ENCODE data around the gene YIF1A. TPM values are rescaled to one million over a fixed set of nuclear protein-coding genes. Genes with fewer than 3 reads are reported as not detected.

The YIF1A gene
- total RNA-seq, 1 donor from 2014 or later: 106 TPM

- TF ChIP-seq, protein P1, sequence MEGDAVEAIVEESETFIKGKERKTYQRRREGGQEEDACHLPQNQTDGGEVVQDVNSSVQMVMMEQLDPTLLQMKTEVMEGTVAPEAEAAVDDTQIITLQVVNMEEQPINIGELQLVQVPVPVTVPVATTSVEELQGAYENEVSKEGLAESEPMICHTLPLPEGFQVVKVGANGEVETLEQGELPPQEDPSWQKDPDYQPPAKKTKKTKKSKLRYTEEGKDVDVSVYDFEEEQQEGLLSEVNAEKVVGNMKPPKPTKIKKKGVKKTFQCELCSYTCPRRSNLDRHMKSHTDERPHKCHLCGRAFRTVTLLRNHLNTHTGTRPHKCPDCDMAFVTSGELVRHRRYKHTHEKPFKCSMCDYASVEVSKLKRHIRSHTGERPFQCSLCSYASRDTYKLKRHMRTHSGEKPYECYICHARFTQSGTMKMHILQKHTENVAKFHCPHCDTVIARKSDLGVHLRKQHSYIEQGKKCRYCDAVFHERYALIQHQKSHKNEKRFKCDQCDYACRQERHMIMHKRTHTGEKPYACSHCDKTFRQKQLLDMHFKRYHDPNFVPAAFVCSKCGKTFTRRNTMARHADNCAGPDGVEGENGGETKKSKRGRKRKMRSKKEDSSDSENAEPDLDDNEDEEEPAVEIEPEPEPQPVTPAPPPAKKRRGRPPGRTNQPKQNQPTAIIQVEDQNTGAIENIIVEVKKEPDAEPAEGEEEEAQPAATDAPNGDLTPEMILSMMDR (conservative IDR thresholded peaks at IDR 0.05; ENCODE audit: low read depth, low read length): no peak
- DNase-seq (ENCODE audit: low read depth): peak; percentile 87
- peak within 1 kb of the TSS; percentile 100 for H3K4me3 ChIP-seq (ENCODE audit: low read depth, low read length)
These were observed 20.5 kb downstream of the YIF1A start, which contains the start of gene RAB1B for GRCh38 chr11:66268244-66268951. Gene RAB1B, plus strand, starts transcription at chr11:66268639. Its CDS starts 41 bp downstream, at chr11:66268680.

GRCh38 chr11:66267379-66268243 lies 21.3 kb downstream of the YIF1A start:
- TF ChIP-seq, protein P1 (conservative IDR thresholded peaks at IDR 0.05; ENCODE audit: low read depth, low read length): no peak
- no peak for DNase-seq (ENCODE audit: low read depth)
- H3K4me3 ChIP-seq (ENCODE audit: low read depth, low read length): peak overlapping the region; percentile 63

DNA sequence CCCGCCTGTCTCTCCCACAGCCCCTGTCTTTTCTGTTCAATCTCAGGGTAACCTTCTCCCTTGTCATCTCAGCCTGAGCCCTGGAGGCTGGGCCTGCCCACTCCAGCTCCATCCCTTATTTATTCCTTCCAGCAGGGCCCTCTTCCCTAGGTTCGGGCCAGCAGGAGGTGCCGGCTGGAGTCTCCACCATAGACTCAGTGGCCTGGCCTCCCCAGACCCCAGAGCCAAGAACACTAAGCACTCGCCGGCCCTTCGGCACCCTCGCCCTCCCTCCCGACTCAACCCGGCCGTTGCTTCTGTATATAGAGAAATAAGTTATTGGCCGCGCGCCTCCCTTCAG lies 21.9 kb downstream of the YIF1A start:
- TF ChIP-seq, protein P1 (conservative IDR thresholded peaks at IDR 0.05; ENCODE audit: low read depth, low read length): no peak
- no peak for DNase-seq (ENCODE audit: low read depth)
- H3K4me3 ChIP-seq (ENCODE audit: low read depth, low read length): peak overlapping the region; percentile 63

- no peak for DNase-seq (ENCODE audit: low read depth)
- TF ChIP-seq, protein P1 (conservative IDR thresholded peaks at IDR 0.05; ENCODE audit: low read depth, low read length): no peak
- no peak overlapping the region for H3K4me3 ChIP-seq (ENCODE audit: low read depth, low read length)
These were observed 22.4 kb downstream of the YIF1A start for GRCh38 chr11:66266378-66267038.

DNA sequence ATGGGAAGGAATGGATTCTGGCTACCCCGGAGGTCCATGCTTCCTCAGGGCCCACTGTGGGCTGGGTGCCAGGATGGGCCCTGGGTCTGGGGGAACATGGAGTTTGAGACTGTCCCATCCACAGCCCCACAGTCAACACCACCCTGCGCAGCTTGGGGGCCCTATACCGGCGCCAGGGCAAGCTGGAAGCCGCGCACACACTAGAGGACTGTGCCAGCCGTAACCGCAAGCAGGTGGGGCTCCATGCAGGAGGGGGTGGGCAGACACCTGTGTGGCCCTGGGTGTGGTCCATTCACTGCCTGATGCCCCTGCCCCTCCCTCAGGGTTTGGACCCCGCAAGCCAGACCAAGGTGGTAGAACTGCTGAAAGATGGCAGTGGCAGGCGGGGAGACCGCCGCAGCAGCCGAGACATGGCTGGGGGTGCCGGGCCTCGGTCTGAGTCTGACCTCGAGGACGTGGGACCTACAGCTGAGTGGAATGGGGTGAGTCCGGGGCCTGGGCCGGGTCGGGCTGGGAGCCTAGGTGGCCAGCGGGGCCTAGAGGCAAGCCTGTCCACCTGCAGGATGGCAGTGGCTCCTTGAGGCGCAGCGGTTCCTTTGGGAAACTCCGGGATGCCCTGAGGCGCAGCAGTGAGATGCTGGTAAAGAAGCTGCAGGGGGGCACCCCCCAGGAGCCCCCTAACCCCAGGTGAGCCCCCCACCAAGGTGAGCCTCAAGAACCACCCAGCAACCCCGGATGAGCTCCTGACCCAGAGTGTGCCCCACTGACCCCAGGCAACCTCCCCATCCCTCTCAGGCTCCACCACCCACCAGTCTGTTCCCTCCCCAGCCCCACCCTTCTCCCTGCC lies 23.2 kb downstream of the YIF1A start:
- TF ChIP-seq, protein P1 (conservative IDR thresholded peaks at IDR 0.05; ENCODE audit: low read depth, low read length): no peak
- no peak for DNase-seq (ENCODE audit: low read depth)

GRCh38 chr11:66264914-66265313 lies 24.0 kb downstream of the YIF1A start:
- TF ChIP-seq, protein P1 (conservative IDR thresholded peaks at IDR 0.05; ENCODE audit: low read depth, low read length): peak; percentile 57
- no peak overlapping the region for H3K4me3 ChIP-seq (ENCODE audit: low read depth, low read length)
- DNase-seq (ENCODE audit: low read depth): no peak

More for the DNA sequence above, 23.2 kb downstream of the YIF1A start:
- no peak overlapping the region for H3K4me3 ChIP-seq (ENCODE audit: low read depth, low read length)
